GM23338 (cell line): ENCODE measurements around the gene ZCCHC10.

Experiments used
- CREB1 ChIP-seq: fragments of 250-450 bp; sonication (Bioruptor Pico); IDR thresholded peaks from 2 replicates; pipeline ENCODE4 v1.5.0; 2020; ENCODE audit warnings: low read depth, mild to moderate bottlenecking, moderate library complexity
- CTCF ChIP-seq, 2 experiments: fragments of 200-600 bp in 1 of 2; sonication (generic) in 1 of 2; conservative IDR thresholded peaks; 2 replicates each; pipeline versions ENCODE4 v1.5.1 to v1.6.1; 2016 to 2017; ENCODE audit warnings: antibody characterized with exemption in 2 of 2, low read depth in 2 of 2, mild to moderate bottlenecking in 2 of 2, moderate library complexity in 1 of 2
- ETS1 ChIP-seq: IDR thresholded peaks from 2 replicates; pipeline ENCODE4 v1.6.1; 2016; ENCODE audit warnings: antibody characterized with exemption
- EZH2 ChIP-seq: fragments of 200-600 bp; sonication (generic); IDR thresholded peaks from one replicate; pipeline ENCODE4 v1.8.0; 2017; ENCODE audit warnings: antibody characterized with exemption, mild to moderate bottlenecking, low read depth; ENCODE audit not compliant: unreplicated experiment
- EZH2phosphoT487 ChIP-seq: fragments of 200-600 bp; sonication (generic); IDR thresholded peaks from one replicate; pipeline ENCODE4 v1.8.1; 2018; ENCODE audit warnings: antibody characterized with exemption; ENCODE audit not compliant: unreplicated experiment
- JUNB ChIP-seq: IDR thresholded peaks from one replicate; pipeline ENCODE4 v1.6.1; 2016; ENCODE audit warnings: antibody characterized with exemption; ENCODE audit not compliant: unreplicated experiment
- NANOG ChIP-seq: IDR thresholded peaks from 2 replicates; pipeline ENCODE4 v1.6.1; 2016; ENCODE audit warnings: antibody characterized with exemption, borderline replicate concordance
- POLR2AphosphoS5 ChIP-seq: IDR thresholded peaks from 2 replicates; pipeline ENCODE4 v1.6.1; 2016; ENCODE audit warnings: antibody characterized with exemption, low read depth
- STAT1 ChIP-seq: IDR thresholded peaks from one replicate; pipeline ENCODE4 v1.6.1; 2016; ENCODE audit warnings: antibody characterized with exemption; ENCODE audit not compliant: unreplicated experiment
- ZNF114 ChIP-seq: fragments of 250-450 bp; sonication (Bioruptor Pico); IDR thresholded peaks from 2 replicates; pipeline ENCODE4 v1.5.0; 2020; ENCODE audit warnings: mild to moderate bottlenecking, moderate library complexity
- ZNF331 ChIP-seq: fragments of 250-450 bp; sonication (Bioruptor Pico); IDR thresholded peaks from 2 replicates; pipeline ENCODE4 v1.5.0; 2020; ENCODE audit warnings: low read depth, mild to moderate bottlenecking, moderate library complexity
- TF ChIP-seq, protein P1 (sequence below): IDR thresholded peaks from one replicate; pipeline ENCODE4 v1.6.1; 2018; ENCODE audit warnings: antibody characterized with exemption; ENCODE audit not compliant: unreplicated experiment

DNA sequence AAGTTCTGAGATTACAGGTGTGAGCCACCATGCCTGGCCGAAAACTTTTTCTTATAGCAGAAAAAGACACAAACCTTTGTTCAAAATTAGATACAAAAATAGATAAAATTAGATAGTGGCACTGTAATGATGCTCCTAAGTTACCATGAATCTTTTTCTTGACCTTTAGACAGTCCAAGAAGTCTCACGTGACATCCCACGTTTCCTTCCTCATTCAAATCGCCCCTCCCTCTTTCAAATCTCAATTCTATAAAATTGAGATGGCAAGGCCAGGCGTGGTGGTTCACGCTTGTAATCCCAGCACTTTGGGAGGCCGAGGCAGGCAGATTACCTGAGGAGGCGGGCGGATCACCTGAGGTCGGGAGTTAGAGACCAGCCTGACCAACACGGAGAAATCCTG lies 7.7 kb upstream of the ZCCHC10 start:
- no peak for TF ChIP-seq CTCF (conservative IDR thresholded peaks at IDR 0.05; ENCODE audit: low read depth in 2 of 2)
- no peak for TF ChIP-seq POLR2AphosphoS5
- TF ChIP-seq EZH2phosphoT487: no peak
- TF ChIP-seq, protein P1, sequence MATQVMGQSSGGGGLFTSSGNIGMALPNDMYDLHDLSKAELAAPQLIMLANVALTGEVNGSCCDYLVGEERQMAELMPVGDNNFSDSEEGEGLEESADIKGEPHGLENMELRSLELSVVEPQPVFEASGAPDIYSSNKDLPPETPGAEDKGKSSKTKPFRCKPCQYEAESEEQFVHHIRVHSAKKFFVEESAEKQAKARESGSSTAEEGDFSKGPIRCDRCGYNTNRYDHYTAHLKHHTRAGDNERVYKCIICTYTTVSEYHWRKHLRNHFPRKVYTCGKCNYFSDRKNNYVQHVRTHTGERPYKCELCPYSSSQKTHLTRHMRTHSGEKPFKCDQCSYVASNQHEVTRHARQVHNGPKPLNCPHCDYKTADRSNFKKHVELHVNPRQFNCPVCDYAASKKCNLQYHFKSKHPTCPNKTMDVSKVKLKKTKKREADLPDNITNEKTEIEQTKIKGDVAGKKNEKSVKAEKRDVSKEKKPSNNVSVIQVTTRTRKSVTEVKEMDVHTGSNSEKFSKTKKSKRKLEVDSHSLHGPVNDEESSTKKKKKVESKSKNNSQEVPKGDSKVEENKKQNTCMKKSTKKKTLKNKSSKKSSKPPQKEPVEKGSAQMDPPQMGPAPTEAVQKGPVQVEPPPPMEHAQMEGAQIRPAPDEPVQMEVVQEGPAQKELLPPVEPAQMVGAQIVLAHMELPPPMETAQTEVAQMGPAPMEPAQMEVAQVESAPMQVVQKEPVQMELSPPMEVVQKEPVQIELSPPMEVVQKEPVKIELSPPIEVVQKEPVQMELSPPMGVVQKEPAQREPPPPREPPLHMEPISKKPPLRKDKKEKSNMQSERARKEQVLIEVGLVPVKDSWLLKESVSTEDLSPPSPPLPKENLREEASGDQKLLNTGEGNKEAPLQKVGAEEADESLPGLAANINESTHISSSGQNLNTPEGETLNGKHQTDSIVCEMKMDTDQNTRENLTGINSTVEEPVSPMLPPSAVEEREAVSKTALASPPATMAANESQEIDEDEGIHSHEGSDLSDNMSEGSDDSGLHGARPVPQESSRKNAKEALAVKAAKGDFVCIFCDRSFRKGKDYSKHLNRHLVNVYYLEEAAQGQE: no peak
- no peak for TF ChIP-seq ZNF331 (CRISPR knock-in tag)
- no peak for TF ChIP-seq NANOG
- TF ChIP-seq JUNB: no peak
- TF ChIP-seq ZNF114 (CRISPR knock-in tag): no peak
- TF ChIP-seq CREB1 (CRISPR knock-in tag): no peak
- no peak for TF ChIP-seq EZH2
- TF ChIP-seq ETS1: no peak
- TF ChIP-seq STAT1: no peak
